IMR-90 (cell line): Measurements from ENCODE around the gene ZNF423.

ENCODE experiments used
- CEBPB ChIP-seq: IDR thresholded peaks from 2 replicates; pipeline ENCODE4 v1.6.1; 2012; ENCODE audit warnings: low read depth, low read length, improper control_type of control experiment
- CTCF ChIP-seq: conservative IDR thresholded peaks from 2 replicates; pipeline ENCODE4 v1.5.1; 2012; ENCODE audit warnings: mild to moderate bottlenecking, low read depth, low read length, improper control_type of control experiment
- ELK1 ChIP-seq: fragments of 150-350 bp; IDR thresholded peaks from 2 replicates; pipeline ENCODE4 v1.6.1; 2016; ENCODE audit warnings: low read depth, mild to moderate bottlenecking, low read length, moderate library complexity, borderline replicate concordance
- MAFK ChIP-seq: IDR thresholded peaks from 2 replicates; pipeline ENCODE4 v1.6.1; 2012; ENCODE audit warnings: low read depth, low read length, improper control_type of control experiment
- POLR2A ChIP-seq: IDR thresholded peaks from 2 replicates; pipeline ENCODE4 v1.6.1; 2012; ENCODE audit warnings: mild to moderate bottlenecking, low read depth, low read length
- RAD21 ChIP-seq: IDR thresholded peaks from 2 replicates; pipeline ENCODE4 v1.6.1; 2012; ENCODE audit warnings: low read length, improper control_type of control experiment
- RCOR1 ChIP-seq: IDR thresholded peaks from 2 replicates; pipeline ENCODE4 v1.6.1; 2012; ENCODE audit warnings: mild to moderate bottlenecking, low read length, improper control_type of control experiment; ENCODE audit not compliant: insufficient replicate concordance
- RFX5 ChIP-seq: IDR thresholded peaks from 2 replicates; pipeline ENCODE4 v1.8.0; 2012; ENCODE audit warnings: low read depth, mild to moderate bottlenecking, low read length, moderate library complexity
- SMC3 ChIP-seq: fragments of 150-350 bp; IDR thresholded peaks from 2 replicates; pipeline ENCODE4 v1.6.1; 2016; ENCODE audit warnings: low read depth, mild to moderate bottlenecking, antibody characterized with exemption, low read length, moderate library complexity
- USF2 ChIP-seq: fragments of 150-350 bp; IDR thresholded peaks from 2 replicates; pipeline ENCODE4 v1.6.1; 2017; ENCODE audit warnings: mild to moderate bottlenecking, antibody characterized with exemption, low read length, low read depth

GRCh38 chr16:49617016-49617629, 238.8 kb downstream of the ZNF423 start:
- no peak for TF ChIP-seq CTCF
- no peak for TF ChIP-seq ELK1
- no peak for TF ChIP-seq POLR2A
- TF ChIP-seq SMC3: no peak
- TF ChIP-seq CEBPB: no peak
- TF ChIP-seq USF2: no peak
- no peak for TF ChIP-seq RAD21
- no peak for TF ChIP-seq RFX5
- TF ChIP-seq RCOR1: no peak
- TF ChIP-seq MAFK: no peak
